ENCODE data around the gene TTC28.

GRCh38 chr22:28473258-28473657, 206.4 kb downstream of the TTC28 start:
- TF ChIP-seq CTCF (IDR thresholded peaks at IDR 0.05 in 2 of 3, conservative IDR thresholded peaks at IDR 0.05 in 1 of 3; ENCODE audit: borderline replicate concordance in 1 of 3, insufficient read depth in 1 of 3, low read depth in 2 of 3, low read length in 2 of 3): no peak
- TF ChIP-seq YY1 (IDR thresholded peaks at IDR 0.05; ENCODE audit: extremely low read depth, insufficient replicate concordance, low read depth, low read length): no peak
- no peak for TF ChIP-seq ZFX (IDR thresholded peaks at IDR 0.05)
